ENCODE data around the gene OR4M2. TPM values are rescaled to one million over a fixed set of nuclear protein-coding genes. Genes with fewer than 3 reads are reported as not detected.

Gene OR4M2
- total and polyA plus RNA-seq, 4 experiments from 2014 or later, result not detected

Other genes with a start within 250 kb of the OR4M2 start
- not detected for gene POTEB, start 202.8 kb upstream of the OR4M2 start, total RNA-seq
- gene POTEB, start 202.8 kb upstream of the OR4M2 start, polyA plus RNA-seq, result not detected

All from CD4-positive, alpha-beta memory T cell (primary cell).